GM18517 (cell line): Measurements from ENCODE around the gene GALNT9.
"Not testable (repeated sequence)": the region's sequence is repeated elsewhere in the genome, so short reads cannot be mapped to it uniquely, and the experiment has no call there.

ENCODE experiments used
- ATAC-seq: cut with Tn5 transposase; IDR thresholded peaks from one replicate; pipeline ENCODE4 v1.9.1; 2021; ENCODE audit warnings: mild to moderate bottlenecking, moderate library complexity; ENCODE audit not compliant: unreplicated experiment

GALNT9 gene

GRCh38 chr12:132314516-132315233 is 14.7 kb downstream of the GALNT9 start:
- ATAC-seq: no peak

DNA sequence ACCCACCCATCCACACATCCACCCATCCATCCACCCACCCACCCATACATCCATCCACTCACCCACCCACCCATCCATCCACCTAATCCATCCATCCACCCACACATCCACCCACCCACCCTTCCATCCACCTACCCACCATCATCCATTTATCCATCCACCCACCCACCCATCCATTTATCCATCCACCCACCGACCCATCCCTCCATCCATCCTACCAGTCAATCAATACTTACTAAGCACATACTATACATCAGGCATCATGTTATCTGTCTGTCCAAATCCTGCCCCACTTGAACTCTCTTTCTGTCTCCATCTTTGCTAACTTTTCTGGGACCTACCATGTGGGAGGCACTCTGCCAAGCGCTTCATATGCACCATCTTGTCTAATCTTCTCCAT is 15.4 kb downstream of the GALNT9 start:
- no peak for ATAC-seq

GRCh38 chr12:132313182-132313581 is 16.2 kb downstream of the GALNT9 start:
- ATAC-seq: no peak

GRCh38 chr12:132312516-132312915 is 16.9 kb downstream of the GALNT9 start:
- no peak for ATAC-seq

GRCh38 chr12:132311201-132311915 is 18.0 kb downstream of the GALNT9 start:
- no peak for ATAC-seq

DNA sequence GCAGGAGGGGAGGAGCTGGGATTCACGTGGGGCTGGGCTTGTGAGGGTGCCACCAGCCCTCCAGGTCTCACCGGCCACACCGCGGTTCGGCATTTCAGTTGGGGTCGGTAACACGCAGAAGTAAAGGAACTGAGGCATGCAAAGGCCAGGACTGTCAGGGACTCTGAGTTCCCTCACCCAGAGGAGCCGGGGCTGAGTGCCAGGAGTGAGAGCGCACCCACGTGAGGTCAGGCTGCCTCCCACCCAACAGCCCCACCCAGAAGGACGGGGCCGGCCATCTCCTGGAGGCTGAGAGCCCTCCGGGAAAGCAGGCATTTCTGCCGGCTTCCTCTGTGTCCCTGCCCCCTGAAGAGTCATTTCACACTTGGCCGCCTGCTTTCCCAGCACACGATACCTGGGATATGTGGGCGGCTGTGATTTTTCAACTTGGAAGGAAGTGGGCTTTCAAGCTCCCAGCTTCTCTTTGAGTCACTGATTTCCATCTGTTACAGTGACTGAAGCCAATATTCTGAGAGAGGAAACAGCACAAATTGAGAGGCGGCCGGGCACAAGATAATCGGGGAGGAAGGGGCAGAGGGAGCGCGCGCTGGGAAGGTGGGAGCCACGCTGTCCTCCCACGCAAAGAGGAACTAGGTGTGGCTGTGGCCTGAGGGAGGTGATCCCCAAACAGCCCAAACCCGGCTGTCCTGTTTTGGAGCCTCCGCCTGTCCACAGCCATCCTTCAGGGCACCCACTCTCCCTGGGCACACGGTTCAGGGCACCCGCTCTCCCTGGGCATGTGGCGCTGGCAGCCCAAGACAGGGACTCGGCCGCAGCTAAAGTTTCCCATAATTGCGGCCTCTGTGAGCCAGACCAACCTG is 19.0 kb downstream of the GALNT9 start:
- no peak for ATAC-seq

DNA sequence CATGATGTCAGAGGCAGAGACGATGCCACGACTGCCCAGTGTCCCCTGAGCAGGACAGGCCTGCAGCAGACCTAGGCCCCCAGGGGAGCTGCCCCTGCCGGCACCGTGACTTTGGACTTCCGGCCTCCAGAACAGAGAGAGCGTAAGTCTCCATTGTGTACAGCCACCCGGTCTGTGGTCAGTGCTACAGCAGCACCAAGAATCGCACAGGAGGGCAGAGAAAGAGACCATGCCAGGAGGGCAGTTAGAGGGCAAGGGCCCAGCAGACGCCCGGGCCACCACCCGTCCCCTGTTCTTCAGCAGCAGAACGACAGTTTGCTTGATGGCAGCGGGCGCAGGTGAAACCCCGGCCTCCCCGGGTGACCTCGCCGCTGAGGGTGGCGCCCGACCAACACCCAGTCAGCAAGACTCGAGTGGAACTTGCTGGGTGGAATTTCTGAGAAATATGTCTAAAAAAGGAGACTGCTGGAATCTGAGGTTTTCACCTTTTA is 19.7 kb downstream of the GALNT9 start:
- ATAC-seq: no peak

DNA sequence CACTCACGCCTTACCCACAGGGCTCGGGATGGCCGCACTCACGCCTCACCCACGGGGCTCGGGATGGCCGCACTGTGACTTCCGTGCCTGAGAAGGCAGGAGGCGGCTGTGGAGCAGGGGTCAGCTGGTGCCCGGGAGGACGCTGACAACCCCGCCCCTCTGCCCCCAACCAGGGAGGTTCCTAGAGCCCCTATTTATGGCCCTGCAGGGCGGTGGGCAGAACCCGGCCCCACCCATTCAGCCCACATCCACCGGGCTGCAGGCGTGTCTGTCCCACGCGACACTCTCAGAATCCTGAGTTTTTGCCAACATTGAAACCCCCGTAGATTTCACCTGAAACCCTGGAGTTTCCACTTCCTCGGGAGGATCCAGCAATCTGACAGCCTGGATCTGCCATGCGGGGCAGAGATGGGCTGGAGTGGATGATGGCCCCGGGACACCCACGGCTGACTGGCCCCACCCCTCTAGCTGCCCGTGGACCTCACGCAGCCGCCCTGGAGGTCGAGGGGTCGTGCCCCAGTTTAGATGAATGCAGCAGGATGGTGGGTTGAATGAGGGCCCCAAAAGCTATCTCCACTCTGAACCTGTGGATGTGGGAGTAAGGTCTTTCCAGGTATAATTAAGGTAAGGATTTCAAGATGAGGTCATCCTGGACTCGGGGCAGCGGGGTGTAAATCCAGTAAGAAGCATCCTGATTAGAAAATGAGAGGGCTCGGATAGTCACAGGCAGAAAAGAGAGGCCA is 20.4 kb downstream of the GALNT9 start:
- no peak for ATAC-seq

GRCh38 chr12:132307976-132308852 is 21.2 kb downstream of the GALNT9 start:
- no peak for ATAC-seq

GRCh38 chr12:132306885-132307191 is 22.6 kb downstream of the GALNT9 start:
- ATAC-seq: no peak

- ATAC-seq: no peak
These were observed 23.2 kb downstream of the GALNT9 start for GRCh38 chr12:132305991-132306884.

DNA sequence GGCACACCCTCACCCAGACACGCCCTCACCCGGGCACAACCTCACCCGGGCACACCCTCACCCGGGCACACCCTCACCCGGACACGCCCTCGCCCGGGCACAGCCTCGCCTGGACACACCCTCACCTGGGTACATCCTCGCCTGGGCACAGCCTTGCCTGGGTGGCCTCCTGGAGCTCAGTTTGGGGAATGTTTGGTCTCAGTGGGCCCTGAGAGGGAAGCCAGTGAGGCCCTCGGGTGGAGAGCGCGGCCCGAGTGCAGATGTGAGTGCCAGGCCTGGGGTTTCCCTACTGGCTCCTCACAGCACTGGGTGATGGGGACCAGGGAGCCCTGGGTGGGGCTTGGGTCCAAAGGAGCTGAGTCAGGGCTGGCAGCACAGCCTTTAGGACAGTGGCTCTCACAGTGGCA is 23.8 kb downstream of the GALNT9 start:
- ATAC-seq: no peak

- ATAC-seq: not testable (repeated sequence)
These were observed 24.5 kb downstream of the GALNT9 start for GRCh38 chr12:132304866-132305265.

DNA sequence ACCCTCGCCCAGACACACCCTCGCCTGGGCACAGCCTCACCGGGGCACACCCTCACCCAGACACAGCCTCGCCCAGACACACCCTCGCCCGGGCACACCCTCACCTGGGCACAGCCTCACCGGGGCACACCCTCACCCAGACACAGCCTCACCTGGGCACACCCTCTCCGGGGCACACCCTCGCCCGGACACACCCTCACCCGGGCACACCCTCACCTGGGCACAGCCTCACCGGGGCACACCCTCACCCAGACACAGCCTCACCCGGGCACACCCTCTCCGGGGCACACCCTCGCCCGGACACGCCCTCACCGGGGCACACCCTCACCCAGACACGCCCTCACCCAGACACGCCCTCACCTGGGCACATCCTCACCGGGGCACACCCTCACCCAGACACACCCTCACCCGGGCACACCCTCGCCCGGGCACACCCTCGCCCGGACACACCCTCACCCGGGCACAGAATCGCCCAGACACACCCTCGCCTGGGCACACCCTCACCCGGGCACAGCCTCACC is 25.5 kb downstream of the GALNT9 start:
- not testable (repeated sequence) for ATAC-seq

- no peak for ATAC-seq
These were observed 26.7 kb downstream of the GALNT9 start for GRCh38 chr12:132302466-132303358.

- ATAC-seq: no peak
These were observed 28.3 kb downstream of the GALNT9 start for GRCh38 chr12:132300789-132301722.

DNA sequence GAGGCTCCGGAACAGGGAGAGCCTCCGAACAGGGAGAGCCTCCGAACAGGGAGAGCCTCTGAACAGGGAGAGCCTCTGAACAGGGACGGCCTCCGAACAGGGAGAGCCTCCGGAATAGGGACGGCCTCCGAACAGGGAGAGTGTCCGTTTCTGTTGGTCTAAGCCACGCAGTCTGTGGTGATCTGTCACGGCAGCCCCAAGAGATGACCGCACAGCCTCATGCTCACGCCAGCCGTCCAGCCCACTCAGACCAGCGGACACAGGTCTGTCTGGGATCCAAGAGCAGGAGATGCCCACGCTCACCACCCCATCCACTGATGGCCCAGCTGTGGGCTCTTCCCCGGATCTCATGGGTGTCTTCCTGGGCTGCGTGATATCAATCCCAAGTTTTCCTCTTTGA is 33.3 kb downstream of the GALNT9 start:
- no peak for ATAC-seq
